HG02678 (cell line): ENCODE measurements around the gene FCER1G.
A peak's percentile ranks its signal among the peaks of the same experiment; 100 is the strongest.

Experiments
- ATAC-seq: cut with Tn5 transposase; IDR thresholded peaks from one replicate; pipeline ENCODE4 v1.9.1; 2021; ENCODE audit warnings: mild to moderate bottlenecking, moderate library complexity; ENCODE audit not compliant: unreplicated experiment

FCER1G gene

DNA sequence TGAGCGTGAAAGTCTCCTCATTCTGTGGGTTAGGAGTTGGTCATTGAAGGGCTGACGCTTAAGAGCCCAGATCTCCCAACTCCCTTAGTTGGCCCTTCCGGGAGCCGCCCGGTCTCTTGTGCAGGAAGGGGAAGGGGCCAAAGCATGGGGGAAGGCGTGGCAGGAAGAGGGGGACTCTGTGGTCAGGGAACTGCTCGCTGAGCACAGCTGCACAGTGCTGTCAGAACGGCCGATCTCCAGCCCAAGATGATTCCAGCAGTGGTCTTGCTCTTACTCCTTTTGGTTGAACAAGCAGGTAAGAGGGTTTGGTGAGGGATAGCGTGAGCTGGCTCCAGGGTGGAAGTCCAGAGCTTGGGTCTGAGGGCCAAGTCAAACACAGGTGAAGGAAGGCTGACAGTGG lies at the start of gene FCER1G:
FCER1G (plus strand) TSS at position 220 of the 400 bp plus-strand sequence; CDS start at position 247, 27 bp downstream.
- no peak for ATAC-seq

DNA sequence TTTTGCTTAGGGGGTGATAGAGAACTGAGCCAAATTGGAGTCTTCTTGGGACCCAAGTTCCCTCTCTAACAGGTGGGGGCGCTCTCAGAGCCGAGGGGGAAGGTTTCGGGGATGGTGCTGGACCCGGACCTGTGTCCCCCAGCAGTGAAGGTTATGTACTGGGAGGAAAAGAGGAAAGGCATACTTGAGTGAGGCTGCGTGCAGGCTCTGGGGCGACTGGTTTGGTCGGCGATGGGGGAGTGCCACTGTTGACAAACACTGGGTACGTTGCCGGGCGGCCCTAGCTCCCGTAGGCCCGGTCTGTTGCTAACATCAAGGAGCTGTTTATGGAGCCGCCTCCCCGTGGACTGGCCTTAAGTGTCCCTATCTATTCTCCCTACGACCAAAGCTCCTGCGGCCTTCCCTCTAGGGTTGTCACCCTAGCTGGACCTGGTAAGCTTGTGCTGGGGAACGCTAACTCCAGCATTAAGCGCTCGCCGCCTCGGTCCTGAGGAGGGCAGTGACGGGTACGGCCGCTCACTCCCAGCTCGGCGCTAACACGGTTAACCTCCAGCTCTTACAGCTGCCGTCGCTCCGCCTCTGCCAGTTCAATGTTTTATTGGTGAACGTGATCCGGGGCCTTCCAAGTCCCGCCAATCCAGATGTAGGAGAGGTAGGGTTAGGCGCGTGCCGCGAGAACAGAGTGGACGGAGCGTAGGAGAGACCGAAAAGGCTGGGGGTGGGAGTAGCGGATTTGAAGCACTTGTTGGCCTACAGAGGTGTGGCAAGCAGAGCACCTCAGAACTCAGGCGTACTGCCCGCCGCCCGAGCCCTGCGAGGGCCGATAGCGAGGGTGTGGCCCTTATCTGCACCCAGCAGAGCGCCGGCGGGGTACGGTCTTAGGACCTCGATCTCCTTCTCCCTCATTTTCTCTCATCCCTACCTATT lies 49.1 kb upstream of the FCER1G start, which contains the start of gene PPOX:
PPOX (plus strand) TSS at position 685 of the 927 bp plus-strand sequence. CDS start 422 bp downstream, outside the sequence.
- ATAC-seq: peak; percentile 94

DNA sequence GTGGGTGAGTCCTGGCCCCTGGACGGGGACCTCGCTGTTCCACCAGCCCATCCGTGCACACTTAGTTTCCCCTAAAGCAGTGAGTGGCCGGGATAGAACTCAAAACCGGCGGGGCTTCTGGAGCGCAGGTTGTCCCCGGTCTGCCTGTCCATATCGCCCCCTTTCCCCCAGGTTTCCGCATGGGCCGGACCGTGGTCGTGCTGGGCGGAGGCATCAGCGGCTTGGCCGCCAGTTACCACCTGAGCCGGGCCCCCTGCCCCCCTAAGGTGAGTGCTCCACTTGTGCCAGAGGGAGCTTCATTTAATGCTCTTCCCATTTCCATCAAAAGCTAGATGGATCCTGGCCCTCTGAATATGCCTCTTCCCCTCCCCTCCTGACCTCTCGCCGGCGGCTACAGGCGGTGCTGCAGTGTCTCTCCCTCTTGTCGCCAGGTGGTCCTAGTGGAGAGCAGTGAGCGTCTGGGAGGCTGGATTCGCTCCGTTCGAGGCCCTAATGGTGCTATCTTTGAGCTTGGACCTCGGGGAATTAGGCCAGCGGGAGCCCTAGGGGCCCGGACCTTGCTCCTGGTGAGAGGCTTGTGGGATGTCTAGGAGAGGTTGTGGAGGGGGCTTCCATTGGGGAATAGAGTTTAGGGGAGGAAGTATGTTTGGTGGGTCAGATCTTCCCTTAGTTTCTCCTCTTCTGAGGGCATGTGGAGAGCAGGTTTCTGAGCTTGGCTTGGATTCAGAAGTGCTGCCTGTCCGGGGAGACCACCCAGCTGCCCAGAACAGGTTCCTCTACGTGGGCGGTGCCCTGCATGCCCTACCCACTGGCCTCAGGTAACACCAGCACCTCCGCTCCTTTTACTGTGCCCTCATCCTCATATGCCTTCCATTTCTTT lies 48.2 kb upstream of the FCER1G start:
- no peak for ATAC-seq

DNA sequence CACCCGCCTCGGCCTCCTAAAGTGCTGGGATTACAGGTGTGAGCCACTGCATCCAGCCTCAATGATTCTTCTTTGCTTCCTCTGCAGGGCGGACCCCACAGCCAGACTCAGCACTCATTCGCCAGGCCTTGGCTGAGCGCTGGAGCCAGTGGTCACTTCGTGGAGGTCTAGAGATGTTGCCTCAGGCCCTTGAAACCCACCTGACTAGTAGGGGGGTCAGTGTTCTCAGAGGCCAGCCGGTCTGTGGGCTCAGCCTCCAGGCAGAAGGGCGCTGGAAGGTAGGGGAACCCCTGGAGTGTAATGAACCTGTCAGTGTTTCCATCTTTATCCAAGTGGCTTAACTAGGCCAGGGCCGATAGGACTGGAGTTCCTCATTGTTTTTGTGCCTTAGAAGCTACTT lies 46.2 kb upstream of the FCER1G start:
- ATAC-seq: no peak

DNA sequence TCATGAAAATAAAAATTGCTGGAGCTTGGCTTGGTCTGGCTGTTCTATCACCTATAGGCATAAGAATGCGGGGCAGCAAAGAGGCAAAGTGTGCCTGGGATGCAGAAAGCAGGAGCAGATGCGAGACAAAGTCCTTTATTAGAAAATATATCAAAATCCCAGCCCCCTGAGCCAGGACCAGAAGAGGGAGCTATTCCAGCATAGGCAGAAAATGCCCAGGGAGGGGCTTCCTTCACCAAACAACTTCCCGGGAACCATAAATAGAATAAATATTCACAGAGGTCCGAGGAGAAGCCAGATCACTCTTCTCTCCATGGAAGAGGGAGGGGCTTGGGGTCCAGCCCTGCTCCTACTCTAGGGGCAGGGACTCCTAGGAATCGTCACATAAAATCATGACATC lies 43.9 kb upstream of the FCER1G start:
- ATAC-seq: no peak

DNA sequence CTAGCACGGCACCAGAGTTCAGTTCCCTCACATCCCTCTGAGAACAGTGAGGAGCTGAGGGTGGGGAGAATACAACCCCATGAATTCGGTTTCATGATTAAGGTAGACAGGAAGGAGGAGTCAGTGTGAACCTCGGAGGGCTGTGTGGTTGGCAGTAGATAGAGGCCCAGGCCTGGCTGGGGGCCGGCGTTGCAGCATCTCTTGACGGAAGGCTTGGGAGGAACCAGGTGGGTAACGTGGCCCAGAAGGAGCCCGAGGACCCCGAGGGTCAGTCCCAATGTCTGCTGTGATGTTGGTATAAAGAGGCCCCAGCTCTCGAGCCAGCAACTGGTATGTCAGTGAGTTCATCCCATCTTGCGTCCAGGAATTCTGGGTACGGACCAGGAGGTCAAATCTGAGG lies 43.4 kb upstream of the FCER1G start:
- no peak for ATAC-seq

DNA sequence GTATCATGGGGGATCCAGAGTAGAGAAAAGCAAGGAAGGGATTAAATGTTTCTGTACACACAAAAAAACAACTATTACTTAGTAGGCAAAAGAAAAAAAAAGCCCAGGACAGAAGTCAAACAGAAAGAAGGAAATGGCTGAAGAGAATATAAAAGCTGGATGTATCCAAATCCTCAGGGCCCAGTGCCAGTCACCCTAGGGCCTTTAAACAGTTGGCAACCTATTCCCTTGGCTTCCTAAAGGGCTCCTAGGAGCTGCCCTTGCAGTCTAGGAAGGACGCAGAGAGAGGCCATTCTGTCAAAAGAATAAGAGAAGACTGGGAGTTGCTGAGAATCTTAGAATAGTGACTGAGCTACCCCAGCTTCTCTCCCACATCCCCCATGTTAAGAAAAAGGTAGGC lies 42.7 kb upstream of the FCER1G start:
- ATAC-seq: no peak

DNA sequence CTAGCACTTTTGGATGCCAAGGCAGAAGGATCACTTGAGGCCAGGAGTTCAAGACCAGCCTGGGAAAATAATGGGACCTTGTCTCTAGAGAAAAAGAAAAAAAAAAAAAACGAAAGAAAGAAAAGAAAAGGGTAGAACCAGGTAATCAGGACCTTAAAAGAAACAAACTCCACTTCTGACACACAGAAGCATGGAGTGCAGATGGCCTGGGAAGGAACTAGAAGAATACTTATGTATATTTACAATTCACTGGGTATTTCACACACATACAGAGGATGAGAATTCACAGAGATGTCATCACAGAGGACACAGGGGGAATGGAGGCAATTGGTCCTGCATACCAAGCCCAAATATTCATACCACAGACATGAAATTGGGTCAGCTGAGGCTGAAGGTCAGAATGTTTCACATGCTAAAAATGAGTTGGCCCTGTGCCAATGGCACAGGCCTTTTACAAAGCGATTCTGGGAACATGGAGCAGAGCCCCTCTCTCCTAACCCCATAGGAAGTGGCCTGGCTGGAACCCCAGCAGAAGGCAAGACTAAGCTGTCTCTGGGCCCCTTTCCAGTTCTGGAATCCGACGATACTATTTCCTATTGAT lies 42.2 kb upstream of the FCER1G start:
- ATAC-seq: no peak

DNA sequence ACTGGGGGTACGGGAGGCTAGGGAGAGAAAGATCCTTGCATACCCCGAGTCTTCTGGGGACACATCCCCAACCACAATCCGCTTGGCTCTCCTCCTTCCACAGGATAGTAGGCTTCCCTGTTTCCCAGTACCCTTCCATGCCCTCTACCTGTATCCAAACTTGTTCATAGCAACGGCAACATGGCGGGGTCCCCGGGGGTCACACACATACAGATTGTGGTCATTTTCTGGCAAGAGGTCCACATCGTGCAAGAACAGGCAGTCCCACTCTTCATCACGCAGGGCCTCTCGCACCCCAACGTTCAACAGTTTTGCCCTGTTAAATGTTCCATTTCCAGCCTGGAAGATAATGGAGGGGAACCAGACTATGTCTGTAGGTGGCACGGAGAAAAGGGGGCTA lies 41.4 kb upstream of the FCER1G start:
- no peak for ATAC-seq

DNA sequence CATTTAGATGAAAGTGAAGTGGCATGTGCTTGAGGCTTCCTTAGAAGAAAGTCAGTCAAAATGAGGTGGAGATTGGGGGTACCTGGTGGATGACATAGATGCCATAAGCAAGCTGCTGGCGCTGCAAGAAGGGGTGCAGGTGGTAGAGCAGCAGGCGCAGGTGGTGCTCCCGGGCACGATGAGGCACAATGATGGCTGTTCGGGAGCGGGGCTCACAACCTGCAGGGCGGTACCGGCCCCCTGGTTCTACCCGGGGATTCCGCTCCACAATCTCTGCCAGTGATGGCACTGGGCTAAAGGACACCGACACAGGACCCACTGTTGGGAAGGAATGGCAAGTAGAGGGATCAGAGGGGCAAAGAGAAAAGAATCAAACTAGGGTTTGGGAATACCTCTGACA lies 40.2 kb upstream of the FCER1G start:
- no peak for ATAC-seq

DNA sequence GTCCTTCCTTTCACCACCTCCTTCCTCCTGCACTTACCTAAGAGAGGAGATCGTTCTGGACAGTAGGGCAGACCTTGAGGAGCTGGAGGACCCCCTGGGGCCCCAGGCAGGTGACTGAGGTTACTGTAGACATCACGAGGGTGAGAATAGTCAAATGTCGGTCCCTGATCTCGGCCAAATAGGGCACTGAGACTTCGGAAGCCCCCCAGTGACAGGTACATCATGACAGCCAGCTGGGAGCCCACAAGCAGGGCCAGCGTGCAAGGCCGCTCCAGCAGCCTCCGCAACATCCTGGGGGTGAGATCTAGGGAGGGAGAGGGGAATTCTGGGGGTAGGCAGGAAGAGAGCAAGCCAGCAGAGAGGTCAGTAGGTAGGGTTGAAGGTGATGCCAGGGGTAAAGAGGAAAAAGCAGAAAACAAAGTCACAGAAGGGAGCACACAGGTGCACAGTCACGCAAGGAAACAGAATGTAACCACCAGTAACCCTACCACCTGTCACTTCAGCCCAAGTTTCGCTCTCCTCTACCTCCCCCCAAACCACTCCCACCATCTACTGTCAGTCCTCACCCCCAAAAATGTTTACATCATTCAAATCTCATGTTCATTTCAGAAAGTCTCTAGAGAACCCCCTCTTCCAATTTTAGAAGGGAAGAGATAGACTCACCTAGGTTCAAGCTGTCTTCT lies 39.2 kb upstream of the FCER1G start:
- ATAC-seq: peak; percentile 33

DNA sequence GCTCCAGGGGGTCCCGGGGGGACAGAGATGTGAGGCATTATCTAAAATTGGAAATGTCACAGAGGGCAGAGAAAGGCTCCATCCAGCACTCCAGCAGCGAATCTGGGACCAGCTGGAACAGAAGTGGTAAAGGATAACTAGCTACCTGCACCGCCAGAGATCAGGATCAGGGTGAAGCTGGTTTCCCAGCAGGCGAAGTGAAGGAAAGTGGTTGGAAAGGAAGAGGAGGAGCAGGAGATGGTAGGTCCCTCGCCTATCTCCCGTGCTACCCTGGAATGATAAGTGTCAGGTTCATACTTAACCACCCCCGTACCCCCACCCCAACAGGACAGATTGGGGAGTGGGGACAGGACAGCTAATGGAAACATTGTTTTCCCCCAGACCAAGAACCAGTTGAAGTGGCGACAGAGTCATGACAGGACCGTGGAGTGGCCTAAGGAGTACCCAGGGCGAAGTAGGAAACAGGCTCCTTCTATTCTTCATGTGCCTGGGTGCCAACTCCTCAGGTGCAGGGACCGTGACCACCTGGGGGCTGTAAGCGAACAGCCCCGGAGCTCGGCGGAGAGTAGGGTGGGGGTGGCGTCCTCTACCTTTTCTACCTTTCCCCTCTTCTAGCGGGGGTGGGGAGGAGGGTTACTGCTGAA lies 38.5 kb upstream of the FCER1G start:
- ATAC-seq: no peak

DNA sequence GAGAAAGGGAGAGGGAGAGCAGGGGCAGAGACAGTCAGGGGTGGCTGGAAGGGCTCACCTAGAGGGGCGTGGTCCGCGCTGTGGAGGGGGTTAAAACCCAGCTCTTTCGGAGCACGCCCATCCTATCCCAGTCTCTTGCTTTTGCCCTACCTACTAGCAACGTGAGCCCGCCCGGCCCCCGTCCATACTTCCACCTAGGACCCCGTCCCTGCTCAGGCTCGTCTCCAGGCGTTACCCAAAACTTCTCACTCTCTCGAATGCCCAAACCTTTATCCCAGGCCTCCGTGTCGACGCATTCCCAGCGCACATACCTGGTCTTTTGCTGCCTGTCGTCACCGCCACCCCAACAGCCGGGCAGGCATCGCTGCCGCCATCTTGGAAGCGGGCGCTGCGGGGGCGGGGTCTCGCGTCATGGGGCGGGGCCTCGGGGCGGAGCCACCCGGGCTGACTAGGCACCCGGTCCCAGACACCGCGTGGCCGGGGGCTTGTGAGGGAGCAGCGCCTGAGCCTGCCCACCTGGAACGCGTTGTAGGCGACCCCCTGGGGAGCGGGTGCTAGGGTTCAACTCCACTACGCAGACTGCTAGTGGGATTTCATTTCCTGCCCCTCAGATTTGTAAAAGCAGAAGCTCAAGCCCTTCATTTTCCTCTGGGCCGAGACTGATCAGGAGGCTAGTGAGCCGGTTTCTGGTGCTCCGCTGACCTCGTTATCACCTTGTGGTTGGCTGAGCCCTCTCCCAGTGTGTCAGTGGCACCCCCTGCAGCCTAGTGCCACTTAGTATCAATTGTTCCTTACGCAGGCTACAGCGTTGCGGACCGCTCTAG lies 37.8 kb upstream of the FCER1G start, which contains the start of gene B4GALT3:
B4GALT3 (minus strand) TSS at position 396 of the 824 bp plus-strand sequence. CDS start 1,447 bp downstream, outside the sequence.
- ATAC-seq: peak; percentile 85

DNA sequence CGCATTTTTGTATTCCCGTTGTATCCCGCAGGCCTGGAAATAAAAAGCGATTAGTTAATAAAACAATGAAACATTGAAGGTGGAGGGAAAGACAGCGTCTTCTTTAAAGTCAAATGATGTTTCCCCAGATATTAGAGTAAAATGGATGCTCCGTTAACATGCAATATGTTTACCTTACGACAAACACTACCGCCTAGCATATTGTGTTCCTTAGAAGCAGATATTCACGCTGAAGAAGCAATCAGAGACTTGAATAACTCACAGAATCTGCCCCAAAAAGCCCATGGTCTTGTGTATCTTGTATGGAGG lies 37.2 kb upstream of the FCER1G start:
- no peak for ATAC-seq

DNA sequence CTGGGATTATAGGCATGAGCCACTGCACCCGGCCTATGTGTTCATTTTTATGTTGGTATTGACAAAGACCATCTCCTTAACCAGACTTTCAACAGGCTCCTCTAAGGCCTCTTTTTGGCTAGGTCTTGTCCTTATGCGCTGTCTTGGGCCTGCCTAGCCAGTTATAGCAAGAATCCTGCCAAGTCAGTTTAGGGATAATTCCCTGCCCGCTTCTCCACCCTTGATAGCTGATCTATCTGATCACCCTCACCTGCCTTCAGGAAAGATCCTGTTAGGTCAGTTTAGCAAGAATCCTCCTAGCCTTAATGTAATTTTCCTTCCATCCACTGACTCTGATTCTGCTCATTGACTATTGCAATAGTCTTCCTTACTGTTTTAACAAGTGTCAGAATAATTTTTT lies 35.4 kb upstream of the FCER1G start:
- no peak for ATAC-seq

DNA sequence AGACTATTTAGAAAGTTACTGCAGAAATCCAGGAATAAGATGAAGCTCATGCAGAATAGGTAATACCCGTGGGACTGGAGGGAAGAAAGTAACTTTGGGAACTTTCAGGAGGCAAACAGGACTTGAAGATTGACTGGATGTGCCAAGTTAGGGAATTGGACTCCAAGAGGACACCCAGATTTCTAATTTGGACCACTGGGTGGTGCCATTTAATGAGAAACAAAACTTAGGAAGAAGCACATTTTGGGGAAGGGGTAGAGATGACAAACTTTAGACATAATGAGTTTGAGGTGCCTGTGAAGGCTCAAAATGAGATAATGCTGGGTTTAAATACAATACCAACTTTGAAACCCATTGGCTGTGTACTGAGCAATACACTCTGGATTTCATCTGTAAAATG lies 34.5 kb upstream of the FCER1G start:
- no peak for ATAC-seq

DNA sequence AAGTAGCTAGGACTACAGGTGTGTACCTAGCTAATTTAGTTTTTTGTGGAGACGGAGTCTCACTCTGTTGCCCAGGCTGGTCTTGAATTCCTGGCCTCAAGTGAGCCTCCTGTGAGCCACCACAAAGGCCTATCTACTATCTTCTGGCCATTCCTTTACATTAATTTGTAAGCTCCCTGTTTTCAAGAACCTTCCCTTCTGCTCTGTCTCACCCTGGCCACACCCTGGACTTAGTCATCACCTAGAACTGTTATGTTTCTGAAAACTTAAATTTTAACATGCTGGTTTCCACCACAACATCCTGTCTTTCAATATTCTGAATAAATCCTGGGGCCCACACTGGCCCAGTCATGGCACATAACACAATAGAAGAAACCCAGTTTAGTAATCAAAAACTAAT lies 32.9 kb upstream of the FCER1G start:
- peak; percentile 48 for ATAC-seq

DNA sequence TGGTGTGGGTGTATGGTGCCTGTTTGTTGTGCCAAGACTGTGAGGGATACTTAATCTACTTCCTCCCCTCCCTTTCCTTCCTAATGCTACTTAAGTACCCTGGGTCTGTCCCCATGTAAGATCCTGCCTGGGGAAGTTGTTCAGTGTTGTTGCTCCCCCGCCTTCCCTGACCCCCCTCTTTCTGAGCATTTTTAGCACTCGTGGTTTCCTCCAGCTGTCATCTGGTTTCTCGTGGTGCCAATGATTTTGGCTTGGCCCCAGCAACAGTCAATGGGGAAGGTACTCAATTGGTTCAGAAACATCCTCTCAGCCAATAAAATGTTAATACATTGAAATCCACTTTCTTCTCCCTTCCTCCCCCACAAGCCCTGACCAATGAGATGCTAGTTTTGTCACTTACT lies 29.8 kb upstream of the FCER1G start:
- peak; percentile 74 for ATAC-seq

DNA sequence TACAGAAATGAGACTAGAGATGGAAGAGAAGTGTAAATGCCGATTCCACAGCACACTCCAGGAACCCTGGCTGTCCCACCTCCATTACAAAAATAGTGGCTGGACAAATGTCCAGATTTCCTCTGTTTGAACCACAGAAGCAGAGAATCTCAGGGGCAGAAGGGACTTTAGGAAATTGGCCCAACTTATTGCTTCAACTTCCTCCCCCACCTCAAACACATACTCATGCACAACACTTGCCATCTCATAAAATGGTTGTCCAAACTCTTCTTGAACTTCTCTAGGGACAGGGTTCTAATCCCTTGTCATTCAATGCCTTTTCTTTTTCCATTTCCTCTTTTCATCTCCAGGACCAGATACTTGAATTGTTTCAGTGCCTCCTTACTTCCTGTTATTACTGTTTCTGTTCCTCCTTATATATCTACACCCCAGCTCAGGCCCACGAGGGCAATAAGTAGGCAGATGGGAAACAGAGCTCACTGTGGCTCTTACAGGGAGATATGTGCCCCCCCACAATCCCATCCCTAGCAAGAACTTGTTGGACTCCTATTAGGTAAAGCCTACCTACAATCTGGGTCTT lies 29.3 kb upstream of the FCER1G start:
- ATAC-seq: peak; percentile 28
